NCI-H146 treated with DMSO at 0.1 percent for 48 hours (cell line): Measurements from ENCODE around the gene DPYD.

Experiments
- DNase-seq: peaks from one replicate; lab custom pipeline; 2025; ENCODE audit not compliant: unreplicated experiment; lab: John Stamatoyannopoulos, UW

The DPYD gene

GRCh38 chr1:97461782-97462181 is 459.1 kb downstream of the DPYD start:
- DNase-seq = no peak

DNA sequence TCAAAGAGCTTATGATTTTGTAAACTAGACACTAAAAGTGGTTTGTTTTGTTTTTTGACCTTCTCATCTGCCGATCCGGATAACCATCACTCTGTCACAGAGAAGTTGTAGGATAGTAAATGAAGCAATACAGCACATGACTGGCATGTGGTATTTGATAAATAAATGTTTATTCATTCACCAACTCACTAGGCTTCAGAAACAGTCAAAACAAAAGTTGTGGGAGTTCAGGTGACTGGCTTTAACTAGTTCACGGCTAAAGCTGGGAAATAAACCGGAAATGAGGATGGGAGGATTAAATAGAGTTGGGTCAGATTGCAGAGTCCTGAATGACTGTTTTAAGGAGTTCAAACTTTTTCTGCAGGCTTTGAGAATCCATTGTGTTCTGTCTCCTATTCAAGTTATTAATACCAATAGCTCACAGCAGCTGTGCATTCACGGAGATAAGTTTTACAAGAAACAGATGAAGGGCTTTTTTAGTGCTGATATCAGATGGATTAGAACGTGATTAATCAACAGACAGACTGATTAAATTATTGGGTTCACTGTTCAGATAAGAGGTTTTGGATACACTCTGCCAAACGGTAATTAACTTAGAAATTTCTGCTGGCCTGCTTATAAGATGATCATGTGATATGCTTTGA is 463.3 kb downstream of the DPYD start:
- DNase-seq = no peak

- DNase-seq = no peak
Measured at GRCh38 chr1:97451944-97452343, 468.9 kb downstream of the DPYD start.

GRCh38 chr1:97451046-97451826 is 469.6 kb downstream of the DPYD start:
- no peak for DNase-seq

DNA sequence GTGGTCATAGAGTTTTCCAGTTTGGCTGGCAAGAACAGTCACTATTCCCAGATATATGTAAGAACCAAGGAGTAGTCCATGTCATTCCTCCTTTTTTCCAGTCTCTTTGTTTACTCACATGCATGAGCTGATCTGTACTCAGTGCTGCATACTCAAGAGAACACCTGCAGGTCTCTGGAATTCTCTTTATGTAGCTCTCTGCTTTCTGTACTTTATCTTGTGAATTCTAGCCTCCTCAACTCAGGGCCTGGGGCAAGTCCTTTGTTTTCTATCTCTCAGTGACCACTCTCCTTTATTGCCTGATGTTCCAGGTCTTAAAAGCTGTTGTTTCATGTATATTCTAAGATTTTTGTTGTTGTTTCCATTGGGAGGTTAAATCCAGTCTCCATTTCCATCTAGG is 478.9 kb downstream of the DPYD start:
- no peak for DNase-seq

DNA sequence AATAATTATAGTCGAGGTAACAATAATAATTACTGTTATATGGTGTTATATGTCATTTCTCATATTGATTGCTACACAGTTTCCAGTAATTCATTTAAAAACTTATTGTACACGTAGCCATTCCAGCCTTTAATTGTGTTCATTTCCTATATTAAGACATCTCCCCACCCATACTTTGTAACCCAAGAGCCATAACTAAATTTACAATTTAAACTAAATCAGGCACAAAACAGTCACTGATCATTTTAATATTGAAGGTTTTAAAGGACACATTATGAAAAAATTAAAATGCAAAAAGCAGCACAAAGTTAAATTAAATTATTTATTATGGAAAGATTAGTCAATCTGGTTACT is 487.0 kb downstream of the DPYD start:
- DNase-seq = no peak

- DNase-seq = no peak
Measured at GRCh38 chr1:97433094-97433823, 487.6 kb downstream of the DPYD start.

DNA sequence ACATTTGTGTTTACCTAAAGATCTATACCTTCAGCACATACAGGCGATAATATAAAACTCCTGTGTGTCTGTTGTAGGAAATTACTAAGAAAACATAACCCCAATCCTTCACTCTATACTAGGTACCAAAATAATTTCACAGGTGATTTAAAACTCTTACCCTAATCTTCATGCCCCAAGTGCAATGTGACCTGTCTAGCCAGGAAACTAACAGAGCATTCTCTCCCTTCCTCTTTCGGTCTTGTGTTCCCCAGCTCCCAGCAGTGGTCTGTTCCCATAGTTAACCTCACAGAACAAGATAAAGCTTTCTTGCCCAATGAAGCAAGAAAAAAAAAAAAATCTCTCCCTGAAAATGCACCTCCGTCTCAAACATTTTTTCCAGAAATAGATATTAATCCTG is 493.5 kb downstream of the DPYD start:
- DNase-seq = no peak

DNA sequence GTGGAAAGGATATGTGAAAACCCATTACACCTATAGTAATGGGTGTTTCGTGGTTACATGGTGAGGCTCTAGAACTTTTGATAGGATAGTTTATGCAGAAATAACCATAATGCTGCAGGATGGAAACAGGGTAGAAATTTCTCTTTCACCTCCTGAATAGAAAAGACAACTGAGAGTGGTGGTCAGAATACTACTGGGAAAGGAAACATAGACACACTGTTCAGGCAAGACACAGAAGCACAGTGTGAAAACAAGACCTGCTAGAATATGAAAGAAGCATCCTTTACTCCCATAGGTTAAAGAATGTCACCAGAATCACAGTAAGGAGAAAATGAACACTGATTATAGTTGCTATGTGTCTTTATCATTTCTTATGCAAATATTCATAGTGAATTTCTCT is 496.6 kb downstream of the DPYD start:
- no peak for DNase-seq

DNA sequence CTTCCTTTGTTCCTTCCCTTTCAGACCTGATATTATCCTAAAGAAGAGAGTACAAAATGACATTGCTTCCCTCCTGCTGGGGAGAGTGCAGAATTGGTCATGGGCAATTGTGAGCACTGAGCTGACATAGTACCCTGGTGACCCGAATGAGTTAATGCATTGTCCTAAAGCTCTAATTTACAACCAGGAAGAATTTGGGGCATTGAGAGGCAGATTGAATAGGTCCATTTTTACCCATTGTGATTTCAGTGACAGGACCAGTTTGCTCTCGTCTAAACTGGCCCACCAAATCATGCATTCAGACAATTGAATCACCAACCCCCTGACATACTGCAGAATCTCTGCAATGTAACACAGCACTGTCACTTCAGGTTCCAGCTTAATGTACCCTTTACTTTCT is 497.4 kb downstream of the DPYD start:
- no peak for DNase-seq

DNA sequence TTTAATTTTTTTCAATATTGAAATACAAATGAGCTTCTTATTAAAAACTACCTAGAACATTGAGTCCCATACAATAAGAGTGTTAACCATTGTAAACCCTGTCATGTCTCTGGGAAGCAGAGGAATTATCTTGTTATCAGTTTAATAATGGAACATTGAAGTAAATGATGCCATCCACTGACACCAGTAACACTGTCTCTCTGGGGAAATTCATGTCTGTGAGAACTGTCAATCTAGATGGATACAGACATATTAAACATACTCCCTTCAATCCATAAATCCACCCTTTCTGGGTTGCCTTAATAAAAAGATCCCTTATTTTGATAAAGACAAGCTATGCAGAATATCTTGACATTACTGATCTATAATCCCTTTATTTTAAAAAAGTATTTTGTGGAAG is 503.2 kb downstream of the DPYD start:
- no peak for DNase-seq

GRCh38 chr1:97414682-97415312 is 506.0 kb downstream of the DPYD start:
- DNase-seq = no peak

GRCh38 chr1:97412737-97413136 is 508.1 kb downstream of the DPYD start:
- DNase-seq = no peak

GRCh38 chr1:97412166-97412565 is 508.7 kb downstream of the DPYD start:
- no peak for DNase-seq

GRCh38 chr1:97396463-97396862 is 524.4 kb downstream of the DPYD start:
- no peak for DNase-seq

DNA sequence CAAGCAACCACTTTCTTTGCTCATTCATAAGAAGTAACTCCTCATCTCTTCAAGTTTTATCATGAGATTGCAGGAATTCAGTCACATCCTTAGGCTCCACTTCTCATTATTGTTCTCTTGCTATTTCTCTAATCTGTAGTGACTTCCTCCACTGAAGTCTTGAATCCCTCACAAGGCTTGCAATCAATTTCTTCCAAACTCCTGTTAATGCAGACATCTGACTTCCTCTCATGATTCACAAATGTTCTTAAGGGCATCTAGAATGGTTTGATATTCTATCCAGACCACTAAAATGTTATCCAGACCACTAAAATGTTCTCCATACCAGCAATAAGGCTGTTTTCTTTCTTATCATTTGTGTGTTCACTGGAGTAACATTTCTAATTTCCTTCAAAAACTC is 528.1 kb downstream of the DPYD start:
- DNase-seq = no peak

- no peak for DNase-seq
Measured at GRCh38 chr1:97385536-97386277, 535.1 kb downstream of the DPYD start.

- no peak for DNase-seq
Measured at GRCh38 chr1:97384294-97384968, 536.4 kb downstream of the DPYD start.

DNA sequence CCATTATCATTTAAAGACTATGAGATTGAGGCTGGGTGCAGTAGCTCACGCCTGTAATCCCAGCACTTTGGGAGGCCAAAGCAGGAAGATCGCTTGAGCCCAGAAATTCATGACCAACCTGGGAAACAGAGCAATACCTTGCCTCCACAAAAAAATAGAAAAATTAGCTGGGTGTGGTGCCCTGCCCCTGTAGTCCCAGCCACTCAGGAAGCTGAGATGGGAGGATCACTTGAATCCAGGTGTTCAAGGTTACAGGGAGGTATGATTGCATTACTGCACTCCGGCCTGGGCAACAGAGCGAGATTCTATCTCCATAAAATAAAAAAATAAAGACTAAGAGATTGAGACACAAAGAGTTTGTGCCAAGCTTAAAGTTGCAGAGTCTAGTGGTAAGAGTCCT is 537.0 kb downstream of the DPYD start:
- no peak for DNase-seq

- DNase-seq = no peak
Measured at GRCh38 chr1:97382206-97382605, 538.6 kb downstream of the DPYD start.
